Measurements from ENCODE around the gene FURIN. TPM values are rescaled to one million over a fixed set of nuclear protein-coding genes. Genes with fewer than 3 reads are reported as not detected.

The FURIN gene
- total RNA-seq, 2 experiments from 2014 or later = 4.9 to 10.3 TPM

DNA sequence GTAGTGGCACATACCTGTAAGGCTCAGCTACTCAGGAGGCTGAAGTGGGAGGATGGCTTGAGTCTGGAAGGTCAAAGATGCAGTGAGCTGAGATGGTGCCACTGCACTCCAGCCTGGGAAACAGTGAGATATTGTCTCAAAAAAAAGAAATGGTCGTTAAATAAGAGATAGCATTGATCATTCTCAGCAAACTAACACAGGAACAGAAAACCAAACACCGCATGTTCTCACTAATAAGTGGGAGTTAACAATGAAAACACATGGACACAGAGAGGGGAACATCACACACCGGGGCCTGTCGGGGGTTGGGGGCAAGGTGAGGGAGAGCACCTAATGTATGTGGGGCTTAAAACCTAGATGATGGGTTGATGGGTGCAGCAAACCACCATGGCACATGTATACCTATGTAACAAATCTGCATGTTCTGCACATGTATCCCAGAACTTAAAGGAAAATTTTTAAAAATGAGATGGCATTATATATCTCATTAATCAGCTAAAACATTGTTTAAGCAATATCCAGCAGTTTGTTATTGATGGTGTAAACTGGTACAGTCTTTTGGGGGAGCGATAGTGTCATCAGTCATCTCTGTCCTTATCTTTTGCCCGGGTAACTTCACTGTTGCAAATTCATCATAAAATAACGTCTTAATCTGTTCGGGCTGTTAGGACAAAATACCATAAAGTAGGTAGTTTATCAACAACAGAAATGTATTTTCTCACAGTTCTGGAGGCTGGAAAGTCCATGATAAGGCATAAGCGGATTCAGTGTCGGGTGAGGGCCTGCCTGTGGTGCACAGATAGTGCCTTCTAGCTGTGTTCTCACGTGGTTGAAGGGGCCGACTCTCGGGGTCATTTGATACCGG lies 33.0 kb downstream of the FURIN start:
- no peaks in the 10 kb centered on the region for H3K9me2 ChIP-seq (ENCODE audit: insufficient read depth, low read length)
- no peak overlapping the region for H2AFZ ChIP-seq (ENCODE audit: low read length)
- ChIA-PET CTCF (ENCODE audit: unreplicated experiment) (interaction anchor here (3.8 kb wide), 1 partner anchor 31 kb away, joined by 16 read pairs; the partner anchor contains the start of gene HDDC3), POLR2A (interaction anchor here (0.6 to 4.5 kb wide), 4 partner anchors 15 to 141 kb away, joined by 3 to 24 read pairs (median 6); no protein-coding TSS in a partner anchor)
- peak overlapping the region; percentile 86 for H3K4me2 ChIP-seq (ENCODE audit: low read length)
- BruUV-seq (replicated peaks) = no TSS peak
- DNase-seq (ENCODE audit: low spot score) = no peak
- intact Hi-C loops (cut with micrococcal nuclease; ENCODE audit: unreplicated experiment) = loop anchor here (1.0 kb wide), 1 partner anchor 30 kb away; no protein-coding TSS in a partner anchor
- TF ChIP-seq CTCF (conservative IDR thresholded peaks at IDR 0.05; ENCODE audit: low read length) = no peak
- TF ChIP-seq EZH2phosphoT487 (IDR thresholded peaks at IDR 0.05; ENCODE audit: borderline replicate concordance, low read depth, low read length) = no peak
- H3K4me3 ChIP-seq (ENCODE audit: low read depth, low read length, poor library complexity, severe bottlenecking) = peak overlapping the region; percentile 69
- H4K20me1 ChIP-seq (ENCODE audit: insufficient read depth, low read length) = no peaks in the 10 kb centered on the region
- no peak overlapping the region for H3K27ac ChIP-seq (ENCODE audit: low read depth, low read length, poor library complexity, severe bottlenecking)
- peaks cover 39% of the 10 kb centered on the region for H3K4me1 ChIP-seq (ENCODE audit: insufficient read depth, low read length, poor library complexity, severe bottlenecking)
- no peaks in the 10 kb centered on the region for H3K36me3 ChIP-seq (ENCODE audit: insufficient read depth, low read length)
- no peaks in the 10 kb centered on the region for H3K9me3 ChIP-seq (ENCODE audit: low read length)
- H3K79me2 ChIP-seq (ENCODE audit: insufficient read depth, low read depth, low read length) = no peaks in the 10 kb centered on the region

DNA sequence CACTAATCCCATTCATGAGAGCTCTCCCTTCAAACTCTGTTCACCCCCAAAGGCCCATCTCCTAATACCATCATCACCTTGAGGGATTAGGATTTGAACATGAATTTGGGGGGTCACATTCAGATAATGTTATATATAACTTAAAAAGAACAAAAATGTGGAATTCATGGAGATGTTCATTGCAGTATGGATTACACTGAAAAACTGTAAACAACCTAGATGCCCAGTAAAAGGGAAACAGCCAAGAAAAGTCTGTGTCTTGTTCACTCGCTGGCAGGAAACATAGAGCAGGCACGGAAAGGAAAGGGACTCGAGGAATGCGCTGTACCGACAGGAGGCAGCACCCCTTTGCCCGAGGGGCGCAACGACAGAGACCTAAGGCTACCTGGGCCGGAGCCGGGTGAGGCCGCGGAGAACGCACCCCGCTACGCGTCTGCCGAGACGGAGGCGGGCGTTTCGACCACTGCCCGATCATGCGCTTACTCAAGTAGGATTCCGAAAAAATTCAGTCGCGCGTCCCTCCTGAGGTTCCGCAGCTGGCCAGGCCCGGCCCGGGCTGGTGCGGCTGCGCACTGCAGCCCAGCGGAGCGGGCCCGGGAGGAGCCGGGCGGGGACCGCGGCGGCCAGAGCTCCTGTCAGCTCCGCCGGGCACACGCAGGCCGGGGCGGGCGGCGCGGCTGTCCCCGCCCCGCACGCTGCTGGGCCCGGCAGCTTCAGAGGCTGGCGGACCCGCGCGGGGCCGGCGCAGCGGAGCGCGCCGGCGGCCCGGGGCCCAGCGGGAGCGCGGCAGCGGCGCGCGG lies 33.9 kb downstream of the FURIN start:
- H3K36me3 ChIP-seq (ENCODE audit: insufficient read depth, low read length) = no peaks in the 10 kb centered on the region
- H3K4me3 ChIP-seq (ENCODE audit: low read depth, low read length, poor library complexity, severe bottlenecking) = peak overlapping the region; percentile 69

More for the DNA sequence above, 33.9 kb downstream of the FURIN start:
- Histone ChIP-seq H2AFZ (ENCODE audit: low read length) (no peak overlapping the region; the same call in 1 of the 2 replicates), H3K9me2 (ENCODE audit: insufficient read depth, low read length) (no peaks in the 10 kb centered on the region), H4K20me1 (ENCODE audit: insufficient read depth, low read length) (no peaks in the 10 kb centered on the region), H3K79me2 (ENCODE audit: insufficient read depth, low read depth, low read length) (no peaks in the 10 kb centered on the region), H3K4me1 (ENCODE audit: insufficient read depth, low read length, poor library complexity, severe bottlenecking) (peaks cover 30% of the 10 kb centered on the region), H3K9me3 (ENCODE audit: low read length) (no peaks in the 10 kb centered on the region), H3K27ac (ENCODE audit: low read depth, low read length, poor library complexity, severe bottlenecking) (no peak overlapping the region), H3K4me2 (ENCODE audit: low read length) (peak overlapping the region; percentile 86)
- BruUV-seq (replicated peaks) = no TSS peak
- CTCF ChIA-PET (ENCODE audit: unreplicated experiment) = interaction anchor here (1.3 to 3.8 kb wide), 2 partner anchors 30 to 33 kb away, joined by 5 to 16 read pairs; partner anchors contain the start of genes HDDC3 and UNC45A
- TF ChIP-seq CTCF (conservative IDR thresholded peaks at IDR 0.05; ENCODE audit: low read length) (peak; percentile 72), EZH2phosphoT487 (IDR thresholded peaks at IDR 0.05; ENCODE audit: borderline replicate concordance, low read depth, low read length) (peak; percentile 79; the same call in 1 of the 2 replicates)
- intact Hi-C loops (cut with micrococcal nuclease; ENCODE audit: unreplicated experiment) = loop anchor here (1.0 kb wide), 1 partner anchor 29 kb away; no protein-coding TSS in a partner anchor
- DNase-seq (ENCODE audit: low spot score) = peak; percentile 75
- POLR2A ChIA-PET = interaction anchor here (0.6 to 4.5 kb wide), 4 partner anchors 12 to 1935 kb away, joined by 3 to 24 read pairs (median 3); no protein-coding TSS in a partner anchor
